ENCODE measurements around the gene ZNF80. TPM values are rescaled to one million over a fixed set of nuclear protein-coding genes. Genes with fewer than 3 reads are reported as not detected.
A peak's percentile ranks its signal among the peaks of the same experiment; 100 is the strongest.
"Not testable (repeated sequence)": the region's sequence is repeated elsewhere in the genome, so short reads cannot be mapped to it uniquely, and the experiment has no call there.

The ZNF80 gene
- not detected for polyA plus RNA-seq (2013, experiment 1 of 2; ENCODE audit: insufficient read length)
- polyA plus RNA-seq (2013, experiment 2 of 2; ENCODE audit: insufficient read length) = not detected

GRCh38 chr3:114237478-114237877, at the start of gene ZNF80:
Gene ZNF80, minus strand, starts transcription at chr3:114237578. Its CDS starts 504 bp downstream, at chr3:114237074.
- DNase-seq = not testable (repeated sequence)

DNA sequence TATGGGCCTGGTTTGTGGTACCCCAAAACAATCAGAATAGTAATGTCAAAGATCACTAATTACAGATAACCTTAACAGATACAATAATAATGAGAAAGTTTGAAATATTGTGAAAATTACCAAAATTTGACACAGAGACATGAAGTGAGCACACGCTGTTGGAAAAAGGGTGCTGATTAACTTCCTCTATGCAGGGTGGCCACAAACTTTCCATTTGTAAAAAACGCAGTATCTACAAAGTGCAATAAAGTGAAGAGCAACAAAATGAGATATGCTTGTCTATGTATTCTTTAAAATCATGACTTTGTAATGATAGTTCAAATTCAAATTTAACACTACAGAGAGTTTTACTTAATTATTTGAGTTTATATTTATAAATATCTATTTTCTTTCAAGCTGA, 48.9 kb upstream of the ZNF80 start:
- no peak for DNase-seq

DNA sequence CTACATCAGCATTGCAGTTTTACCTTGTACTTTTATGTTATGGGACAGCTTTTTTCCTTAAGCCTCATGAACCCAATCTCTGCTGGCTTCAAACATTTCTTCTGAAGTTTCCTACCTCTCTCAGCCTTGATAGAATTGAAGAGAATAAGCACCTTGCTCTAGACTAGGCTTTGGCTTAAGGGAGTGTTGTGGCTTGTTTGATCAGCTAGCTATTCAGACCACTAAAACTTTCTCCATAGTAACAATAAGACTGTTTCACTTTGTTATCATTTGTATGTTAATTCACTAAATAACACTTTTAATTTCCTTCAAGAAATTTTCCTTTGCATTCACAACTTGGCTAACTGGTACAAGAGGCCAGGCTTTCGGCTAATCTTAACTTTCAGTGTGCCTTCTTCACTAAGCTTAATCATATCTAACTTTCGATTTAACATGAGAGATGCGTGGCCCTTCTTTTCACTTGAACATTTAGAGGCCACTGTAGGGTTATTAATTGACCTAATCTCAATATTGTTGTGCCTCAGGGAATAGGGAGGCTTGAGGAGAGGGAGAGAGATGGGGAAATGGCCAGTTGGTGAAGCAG, 48.4 kb upstream of the ZNF80 start:
- DNase-seq = no peak

GRCh38 chr3:114284644-114285043, 47.3 kb upstream of the ZNF80 start:
- DNase-seq = no peak

DNA sequence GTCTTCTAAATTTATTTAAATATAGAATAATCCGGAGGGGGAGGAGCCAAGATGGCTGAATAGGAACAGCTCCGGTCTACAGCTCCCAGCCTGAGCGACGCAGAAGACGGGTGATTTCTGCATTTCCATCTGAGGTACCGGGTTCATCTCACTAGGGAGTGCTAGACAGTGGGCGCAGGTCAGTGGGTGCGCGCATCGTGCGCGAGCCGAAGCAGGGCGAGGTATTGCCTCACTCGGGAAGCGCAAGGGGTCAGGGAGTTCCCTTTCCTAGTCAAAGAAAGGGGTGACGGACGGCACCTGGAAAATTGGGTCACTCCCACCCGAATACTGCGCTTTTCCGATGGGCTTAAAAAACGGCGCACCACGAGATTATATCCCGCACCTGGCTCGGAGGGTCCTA, 39.5 kb upstream of the ZNF80 start:
- DNase-seq = not testable (repeated sequence)

DNA sequence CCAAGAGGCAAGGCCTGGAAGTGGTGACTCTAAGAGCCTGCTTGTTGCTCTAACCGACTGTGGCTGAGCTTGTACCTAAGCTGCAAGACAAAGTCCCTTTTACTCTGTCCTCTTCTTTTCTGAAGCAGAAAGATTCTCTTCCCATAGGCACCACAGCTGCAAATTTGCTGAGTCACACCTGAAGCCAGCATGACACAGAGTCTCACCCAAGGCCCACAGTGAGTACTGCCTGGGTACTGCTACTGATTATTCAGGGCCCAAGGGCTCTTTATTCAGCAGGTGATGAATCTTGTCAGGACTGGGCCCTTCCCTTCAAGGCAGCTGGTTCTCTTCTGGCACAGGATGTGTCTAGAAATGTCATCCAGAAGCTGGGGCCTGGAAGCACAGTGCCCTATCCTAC, 37.6 kb upstream of the ZNF80 start:
- DNase-seq = peak; percentile 3

GRCh38 chr3:114272271-114272670, 34.9 kb upstream of the ZNF80 start:
- no peak for DNase-seq

- DNase-seq = no peak
Observed at GRCh38 chr3:114270019-114270418, 32.6 kb upstream of the ZNF80 start.

- no peak for DNase-seq
Observed at GRCh38 chr3:114260152-114260551, 22.8 kb upstream of the ZNF80 start.

- DNase-seq = no peak
Observed at GRCh38 chr3:114259566-114259965, 22.2 kb upstream of the ZNF80 start.

- DNase-seq = no peak
Observed at GRCh38 chr3:114253505-114253904, 16.1 kb upstream of the ZNF80 start.

- DNase-seq = no peak
Observed at GRCh38 chr3:114252954-114253353, 15.6 kb upstream of the ZNF80 start.

DNA sequence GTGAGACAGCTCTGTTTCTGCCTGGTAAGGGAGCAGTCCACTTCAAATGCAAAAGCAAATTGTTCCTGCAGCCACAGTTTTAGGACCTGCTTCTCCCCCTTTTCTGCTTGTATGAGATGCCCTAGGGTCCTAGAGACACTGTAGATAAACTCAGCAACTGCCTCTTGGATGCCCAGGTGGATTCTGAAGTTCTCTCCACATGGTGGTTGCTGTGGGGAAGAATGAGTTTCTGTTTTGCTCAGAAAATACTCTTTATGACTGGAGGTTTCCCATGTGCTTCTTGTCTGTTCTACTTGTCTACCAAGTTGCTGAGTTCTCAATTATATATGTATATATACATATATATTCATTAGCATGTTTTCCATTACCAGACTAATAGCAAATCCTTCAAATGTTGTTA, 5.6 kb upstream of the ZNF80 start:
- no peak for DNase-seq

DNA sequence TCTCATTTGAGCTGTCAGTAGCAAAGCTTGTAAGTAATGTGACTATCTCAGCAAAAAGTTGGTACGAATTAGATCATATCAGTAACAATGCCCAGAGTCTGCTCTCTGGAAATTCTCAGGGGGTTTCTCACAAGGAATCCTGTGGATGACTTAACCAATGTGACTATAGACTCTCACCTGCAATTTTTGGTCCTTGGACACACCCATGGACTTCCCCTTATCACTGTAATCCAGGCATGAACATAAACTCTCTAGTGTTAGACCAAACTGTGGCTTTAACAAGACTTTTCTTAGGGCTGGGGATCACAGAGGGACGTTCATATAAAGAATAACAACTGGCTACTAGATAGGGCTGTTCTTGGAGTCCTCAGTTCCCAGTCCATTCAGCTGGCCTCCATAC, 3.9 kb upstream of the ZNF80 start:
- DNase-seq = no peak

DNA sequence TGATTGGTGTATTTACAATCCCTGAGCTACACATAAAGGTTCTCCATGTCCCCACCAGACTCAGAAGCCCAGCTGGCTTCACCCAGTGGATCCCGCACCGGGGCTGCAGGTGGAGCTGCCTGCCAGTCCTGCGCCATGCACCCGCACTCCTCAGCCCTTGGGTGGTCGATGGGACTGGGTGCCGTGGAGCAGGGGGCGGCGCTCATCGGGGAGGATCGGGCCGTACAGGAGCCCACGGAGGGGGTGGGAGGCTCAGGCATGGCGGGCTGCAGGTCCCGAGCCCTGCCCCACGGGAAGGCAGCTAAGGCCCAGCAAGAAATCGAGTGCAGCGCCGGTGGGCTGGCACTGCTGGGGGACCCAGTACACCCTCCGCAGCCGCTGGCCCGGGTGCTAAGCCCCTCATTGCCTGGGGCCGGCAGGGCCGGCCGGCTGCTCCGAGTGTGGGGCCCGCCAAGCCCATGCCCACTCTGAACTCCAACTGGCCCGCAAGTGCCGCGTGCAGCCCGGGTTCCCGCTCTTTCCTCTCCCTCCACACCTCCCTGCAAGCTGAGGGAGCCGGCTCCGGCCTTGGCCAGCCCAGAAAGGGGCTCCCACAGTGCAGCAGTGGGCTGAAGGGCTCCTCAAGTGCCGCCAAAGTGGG, 888 bp upstream of the ZNF80 start:
- not testable (repeated sequence) for DNase-seq

- DNase-seq = no peak
Observed at GRCh38 chr3:114235431-114235830, 1.9 kb downstream of the ZNF80 start.

DNA sequence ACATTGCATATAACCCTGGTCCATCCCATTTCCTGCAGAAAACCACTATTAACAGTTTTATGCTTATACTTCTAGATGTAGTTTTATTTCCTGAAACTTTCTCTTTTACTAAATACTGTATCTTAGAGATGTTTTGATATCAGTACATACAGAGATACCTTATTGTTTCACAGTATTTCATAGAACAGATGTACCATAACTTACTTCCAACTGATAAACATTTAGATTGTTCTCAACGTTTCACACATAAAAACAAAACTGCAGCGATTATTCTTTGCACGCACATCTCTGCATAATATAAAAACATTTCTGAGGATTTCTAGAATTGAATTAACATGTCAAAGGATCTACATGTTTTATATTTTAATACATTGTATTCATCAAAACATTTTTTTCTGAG, 2.6 kb downstream of the ZNF80 start:
- no peak for DNase-seq

DNA sequence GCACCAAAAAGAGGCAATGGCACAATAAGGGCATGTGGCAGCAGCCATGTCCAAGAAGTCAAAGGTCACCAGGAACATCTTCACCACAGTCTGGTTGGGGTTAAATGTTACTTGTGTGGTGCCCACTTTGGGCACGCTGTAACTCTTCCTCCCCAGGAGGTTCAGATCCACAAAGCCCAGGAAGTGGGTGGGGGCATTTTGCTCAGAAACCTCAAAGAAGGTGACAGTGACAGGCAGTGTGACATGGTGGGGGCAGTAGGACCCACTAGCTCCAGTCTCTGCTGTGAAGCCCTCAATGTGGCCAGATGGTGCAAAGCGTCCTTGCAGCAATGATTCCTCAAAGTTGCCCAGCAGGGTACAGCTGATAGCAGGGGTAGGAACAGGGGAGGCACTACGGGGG, 5.8 kb downstream of the ZNF80 start:
- no peak for DNase-seq

- DNase-seq = no peak
Observed at GRCh38 chr3:114227076-114227475, 10.3 kb downstream of the ZNF80 start.

GRCh38 chr3:114226313-114226712, 11.1 kb downstream of the ZNF80 start:
- DNase-seq = no peak

DNA sequence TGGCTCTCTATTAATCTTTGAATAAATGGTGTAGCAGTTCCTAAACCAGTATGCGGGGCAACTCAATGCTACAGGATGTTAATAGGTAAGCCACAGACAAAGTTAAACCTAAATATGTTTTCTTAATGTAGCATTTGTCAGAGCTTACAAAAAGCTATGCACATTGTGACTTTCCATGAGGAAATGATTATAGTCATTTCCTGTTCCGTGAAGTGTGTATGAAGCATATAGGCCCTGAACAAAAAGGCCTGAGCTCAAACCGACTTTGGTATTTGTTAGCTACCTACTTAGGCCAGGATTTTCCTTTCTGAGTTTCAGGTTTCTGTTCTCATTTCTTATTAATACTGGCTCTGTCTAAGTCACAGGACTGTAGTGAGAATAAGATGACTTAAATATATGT, 14.2 kb downstream of the ZNF80 start:
- DNase-seq = no peak

DNA sequence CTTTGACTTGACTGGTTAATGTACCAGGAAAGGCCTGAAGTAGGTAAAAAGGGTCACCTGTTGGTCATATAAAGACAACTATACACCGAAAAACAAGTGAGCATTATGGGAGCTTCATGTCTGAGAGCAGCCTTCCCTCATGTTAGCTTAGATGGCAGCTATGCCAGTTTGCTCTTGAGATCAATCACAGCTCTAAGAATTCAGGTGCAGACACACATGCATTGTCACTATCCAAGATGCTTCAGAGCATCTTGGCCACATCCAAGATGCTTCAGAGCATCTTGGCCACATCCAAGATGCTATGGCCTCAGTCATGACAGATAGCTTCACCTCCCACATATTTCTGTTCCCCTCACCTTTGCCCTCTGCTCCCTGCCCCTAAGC, 15.5 kb downstream of the ZNF80 start:
- no peak for DNase-seq

DNA sequence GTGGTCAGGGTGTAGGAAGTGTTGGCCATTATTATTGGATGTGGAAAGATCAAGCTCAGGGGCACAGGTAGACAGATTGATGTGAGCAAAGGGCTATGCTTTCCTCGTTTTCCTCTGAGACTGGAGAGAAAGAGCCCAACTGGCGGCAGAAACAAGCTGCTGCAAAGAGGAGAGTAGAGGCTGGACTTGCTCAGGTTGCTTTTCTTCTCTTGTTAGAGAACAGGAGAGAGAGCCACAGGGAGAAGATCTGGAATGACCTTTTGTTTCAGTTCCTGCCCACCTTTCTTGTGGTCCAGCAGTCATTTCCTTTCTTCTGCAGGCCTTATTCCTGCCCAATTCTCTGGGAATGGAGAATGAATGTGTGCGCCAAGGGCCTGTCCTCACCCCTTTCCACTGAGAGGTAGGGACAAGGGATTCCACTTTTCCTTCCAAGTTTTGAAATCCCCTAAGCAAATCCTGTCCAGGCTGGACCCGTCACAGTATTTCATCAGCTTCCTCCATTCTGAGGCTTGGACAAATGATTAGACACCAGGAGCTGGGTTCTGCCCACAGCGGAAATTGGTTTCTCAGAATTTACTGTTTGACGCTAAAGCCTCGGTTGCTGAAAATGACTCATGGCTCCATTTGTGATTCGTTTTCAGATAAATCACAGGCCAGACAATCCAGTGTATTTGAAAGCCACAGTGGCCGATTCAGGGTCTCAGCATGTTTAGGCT, 16.1 kb downstream of the ZNF80 start:
- DNase-seq = no peak

DNA sequence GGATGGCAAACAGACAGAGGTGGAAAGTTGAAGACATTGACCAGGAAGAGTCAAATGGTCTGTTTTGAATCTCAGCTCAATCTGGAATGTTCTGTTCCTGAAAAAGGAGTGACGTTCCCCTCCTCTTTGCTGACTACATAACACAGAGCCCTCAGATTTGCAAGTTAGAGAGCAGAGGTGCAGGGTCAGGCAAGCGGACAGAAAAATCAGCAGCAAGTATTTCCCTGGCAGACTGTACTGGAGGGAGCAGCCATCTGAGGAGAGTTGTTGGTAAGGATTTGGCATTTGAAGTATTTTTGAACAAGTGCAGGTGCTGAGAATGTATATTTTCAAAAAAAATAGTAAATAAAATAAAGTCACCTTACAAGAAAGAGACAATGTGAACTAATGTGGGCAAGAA, 17.6 kb downstream of the ZNF80 start:
- DNase-seq = no peak

All from fibroblast of skin of scalp (primary cell).